HUDEP-2 (cell line): ENCODE data around the gene HHIPL2.

Source experiments
- DNase-seq, 76 experiments: peaks; one replicate each; lab custom pipeline; 2025; ENCODE audit not compliant: unreplicated experiment in 76 of 76; lab: John Stamatoyannopoulos, UW

The HHIPL2 gene

GRCh38 chr1:222547944-222548671 is at the start of gene HHIPL2:
Gene HHIPL2, minus strand, starts transcription at chr1:222548104. Its CDS starts 60 bp downstream, at chr1:222548044.
- DNase-seq: no peak

GRCh38 chr1:222596696-222597095 is 48.8 kb upstream of the HHIPL2 start:
- no peak for DNase-seq

- no peak for DNase-seq
Measured at GRCh38 chr1:222594789-222595188, 46.9 kb upstream of the HHIPL2 start.

DNA sequence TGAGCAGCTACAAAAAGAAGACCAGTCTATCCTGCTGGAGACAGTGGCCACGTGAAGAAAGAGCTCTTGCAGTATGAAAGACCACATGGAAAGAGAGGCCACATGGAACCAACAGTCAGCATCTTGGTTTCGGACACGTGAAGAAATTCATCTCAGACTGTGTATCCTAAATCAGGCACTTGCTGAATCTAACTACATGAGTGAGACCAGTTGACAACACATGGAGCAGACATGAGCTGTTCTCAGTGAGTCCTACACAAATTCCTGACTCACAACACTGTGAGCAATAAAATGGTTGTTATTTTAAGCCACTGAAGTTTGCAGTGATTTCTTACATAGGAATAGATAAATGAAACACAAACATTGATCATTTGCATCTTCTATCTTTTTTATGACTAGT is 44.3 kb upstream of the HHIPL2 start:
- DNase-seq: no peak

- DNase-seq: peak in 75 of 76 experiments; percentile 2 to 84 (median 67)
Measured at GRCh38 chr1:222589462-222590302, 41.8 kb upstream of the HHIPL2 start, which contains the start of gene TAF1A. Gene TAF1A, minus strand, starts transcription at chr1:222589933.

- no peak for DNase-seq
Measured at GRCh38 chr1:222588135-222588534, 40.2 kb upstream of the HHIPL2 start.

- DNase-seq: no peak
Measured at GRCh38 chr1:222586842-222587241, 38.9 kb upstream of the HHIPL2 start.

GRCh38 chr1:222583079-222583478 is 35.2 kb upstream of the HHIPL2 start:
- no peak for DNase-seq

GRCh38 chr1:222582099-222582774 is 34.3 kb upstream of the HHIPL2 start:
- DNase-seq: no peak

GRCh38 chr1:222579316-222579715 is 31.4 kb upstream of the HHIPL2 start:
- DNase-seq: no peak

DNA sequence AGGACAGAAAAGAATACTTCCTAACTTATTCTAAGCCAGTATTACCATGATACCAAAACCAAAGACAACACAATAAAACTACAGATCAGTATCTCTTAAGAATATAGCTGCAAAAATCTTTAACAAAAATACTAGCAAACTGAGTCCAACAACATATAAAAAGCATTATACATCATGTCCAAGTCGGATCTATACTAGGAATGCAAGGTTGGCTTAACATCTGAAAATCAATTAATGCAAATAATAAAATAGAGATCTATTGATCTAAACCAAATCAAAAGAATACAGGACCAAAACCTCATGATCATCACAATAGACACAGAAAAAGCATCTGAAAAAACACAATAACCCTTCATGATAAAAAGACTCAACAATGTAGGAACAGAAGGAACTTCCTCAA is 22.9 kb upstream of the HHIPL2 start:
- no peak for DNase-seq

DNA sequence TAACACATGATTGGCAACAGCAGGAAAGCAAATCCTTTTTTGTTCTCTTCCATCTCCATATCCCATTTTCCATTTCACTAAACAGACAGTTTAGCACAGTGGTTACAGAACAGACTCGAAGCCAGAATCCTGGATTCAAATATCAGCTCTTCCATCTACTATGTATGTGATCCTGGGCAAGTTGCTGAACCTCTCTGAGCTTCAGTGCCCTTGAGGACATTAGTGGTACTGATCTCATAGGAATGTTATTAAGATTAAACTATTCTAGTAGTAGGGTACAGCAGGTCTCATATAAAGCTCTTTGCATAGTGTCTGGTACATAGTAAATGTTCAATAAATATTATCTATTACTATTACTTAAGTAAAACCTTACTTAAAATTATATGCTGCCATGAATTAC is 13.8 kb upstream of the HHIPL2 start:
- DNase-seq: no peak

DNA sequence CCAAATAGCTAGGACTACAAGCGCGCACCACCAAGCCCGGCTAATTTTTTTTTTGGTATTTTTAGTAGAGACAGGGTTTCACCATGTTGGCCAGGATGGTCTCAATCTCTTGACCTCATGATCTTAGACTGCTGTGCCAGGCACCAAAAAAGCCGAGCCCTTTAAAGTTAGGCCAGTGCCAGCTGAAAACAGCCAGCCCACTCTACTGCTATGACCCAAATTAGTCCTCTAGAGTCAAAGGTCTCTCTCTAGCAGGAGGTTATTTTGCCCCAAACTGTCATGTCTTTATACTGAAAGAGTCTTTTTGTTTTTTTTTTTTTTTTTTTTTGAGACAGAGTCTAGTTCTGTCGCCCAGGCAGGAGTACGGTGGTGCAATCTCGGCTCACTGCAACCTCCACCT is 9.7 kb upstream of the HHIPL2 start:
- no peak for DNase-seq

DNA sequence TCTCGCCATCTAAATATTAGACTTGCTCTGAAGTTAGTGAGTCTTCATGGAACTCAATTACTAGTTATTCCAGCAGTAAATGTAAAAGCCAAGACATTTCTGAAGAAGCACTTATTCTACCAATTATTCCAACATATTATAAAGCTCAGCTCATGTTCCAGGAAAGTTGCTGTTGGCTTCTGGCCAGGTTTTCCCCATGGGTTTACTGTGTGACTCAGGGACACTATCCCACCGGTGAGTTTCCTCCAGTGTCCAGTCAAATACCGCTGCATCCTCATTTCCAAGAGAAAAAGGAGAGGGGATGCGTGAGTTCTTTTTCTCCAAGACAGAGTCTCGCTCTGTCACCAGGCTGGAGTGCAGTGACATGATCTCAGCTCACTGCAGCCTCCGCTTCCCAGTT is 9.2 kb upstream of the HHIPL2 start:
- no peak for DNase-seq

- no peak for DNase-seq
Measured at GRCh38 chr1:222555992-222556615, 8.2 kb upstream of the HHIPL2 start.

- DNase-seq: no peak
Measured at GRCh38 chr1:222554177-222554576, 6.3 kb upstream of the HHIPL2 start.

- no peak for DNase-seq
Measured at GRCh38 chr1:222552882-222553281, 5.0 kb upstream of the HHIPL2 start.

DNA sequence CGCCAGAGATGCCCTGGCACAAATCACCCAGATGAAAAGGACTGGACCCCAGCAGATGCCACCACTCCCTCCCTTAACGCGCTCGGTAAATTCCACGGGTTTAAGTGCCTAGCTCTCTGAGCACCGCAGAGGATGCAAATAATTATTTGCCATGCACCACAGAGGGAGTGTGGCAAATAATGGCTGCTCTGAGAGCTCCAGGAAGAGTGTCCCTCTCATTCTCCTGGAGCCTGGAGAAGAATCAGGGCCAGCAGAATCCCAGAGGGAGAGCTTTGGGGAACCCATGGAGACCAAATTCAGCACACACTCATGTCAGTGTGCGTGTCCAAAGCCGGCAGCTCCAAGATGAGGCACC is 667 bp downstream of the HHIPL2 start:
- DNase-seq: no peak

DNA sequence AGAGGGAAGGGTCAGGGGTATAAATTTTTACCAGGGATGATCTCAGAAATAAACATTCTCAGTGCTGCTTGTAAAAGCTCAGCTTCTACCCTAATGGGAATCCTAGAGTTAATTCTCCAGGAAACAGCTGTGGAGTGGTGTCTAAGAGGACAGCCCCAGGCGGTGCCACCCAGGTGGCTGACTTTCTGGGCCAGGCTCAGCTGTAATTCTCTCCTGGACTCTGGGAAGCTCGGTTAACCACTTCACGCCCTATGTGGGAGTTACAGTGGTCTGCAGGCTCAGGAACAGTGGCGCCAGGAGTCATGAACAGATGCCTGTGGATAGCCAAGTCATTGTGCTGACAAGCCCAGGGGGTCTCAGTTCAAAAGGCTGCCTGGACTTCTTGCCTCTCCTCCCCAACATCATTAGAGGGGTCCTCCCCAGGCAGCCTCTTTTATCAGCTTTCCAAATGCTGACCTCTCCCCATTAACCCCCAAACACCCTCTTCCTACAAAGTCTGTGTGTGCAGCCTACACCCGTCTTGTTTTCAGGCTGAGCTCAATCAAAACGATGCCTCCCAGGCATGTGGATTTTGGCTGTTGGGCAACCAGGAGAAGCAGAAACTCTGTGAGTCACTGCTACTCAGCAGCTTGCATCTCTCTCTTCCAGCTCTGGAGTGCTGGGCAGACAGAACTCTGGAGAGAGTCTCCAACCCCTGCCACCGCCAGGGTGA is 1.2 kb downstream of the HHIPL2 start:
- DNase-seq: no peak

DNA sequence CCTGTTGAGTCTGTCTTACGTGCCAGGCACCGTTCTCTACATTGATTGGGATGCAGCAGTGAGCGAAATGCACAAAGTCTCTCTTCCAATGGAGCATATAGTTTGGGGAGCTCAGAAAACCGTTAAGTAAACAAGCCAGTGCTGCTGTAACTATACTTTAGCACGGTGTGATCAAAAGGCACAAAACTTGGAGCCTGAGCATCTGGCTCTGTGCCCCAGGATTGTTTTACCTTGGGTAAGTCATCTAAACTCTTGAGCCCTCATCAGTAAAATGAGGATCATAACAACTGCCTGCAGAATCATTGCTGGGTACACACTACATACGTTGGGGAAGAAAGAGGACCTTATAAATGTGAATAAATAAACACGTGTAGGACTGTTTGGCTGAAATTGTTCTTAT is 1.8 kb downstream of the HHIPL2 start:
- DNase-seq: no peak
